GM12878 (cell line): ENCODE measurements around the gene COPZ1. TPM values are rescaled to one million over a fixed set of nuclear protein-coding genes. Genes with fewer than 3 reads are reported as not detected.

Source experiments
- ATAC-seq: fragments of 200-7000 bp; cut with Tn5 transposase; 3 replicates; pipeline ENCODE4 v1.9.1; 2020; ENCODE audit warnings: mild to moderate bottlenecking, moderate library complexity
- BruUV-seq: library from RNA; stranded (reverse); fragments of 400-500 nt; replicated peaks from 2 replicates; lab custom pipeline; 2021; lab: Mats Ljungman, UMichigan
- CTCF ChIA-PET: fragments of 300-600 bp; sonication (Branson Sonifier 250); formaldehyde crosslinking; extraction: SDS; loops from one replicate; lab custom pipeline; 2021; ENCODE audit warnings: inconsistent platforms; lab: Yijun Ruan, JAX
- POLR2A ChIA-PET: fragments of 350-600 bp; formaldehyde crosslinking; extraction: SDS; loops from one replicate; lab custom pipeline; 2021; ENCODE audit warnings: inconsistent platforms; lab: Charles Lee
- RAD21 ChIA-PET: fragments of 300-600 bp; sonication (Branson Sonifier 250); formaldehyde crosslinking; loops from one replicate; lab custom pipeline; 2023; ENCODE audit warnings: antibody characterized with exemption; ENCODE audit not compliant: unreplicated experiment; lab: Charles Lee
- SMC1A ChIA-PET: fragments of 300-600 bp; sonication (Branson Sonifier 250); formaldehyde crosslinking; loops from one replicate; lab custom pipeline; 2023; ENCODE audit not compliant: unreplicated experiment, uncharacterized antibody; lab: Charles Lee
- DNase-seq: peaks from one replicate; pipeline ENCODE4 v3.0.0-alpha.2; 2011; ENCODE audit warnings: low read depth, low spot score
- FAIRE-seq: peaks from 3 replicates; lab custom pipeline; 2011; peaks lifted over from hg19 to GRCh38; lab: Jason Lieb, UNC
- H2AFZ ChIP-seq: 2 replicates; pipeline ENCODE4 v1.6.0; 2011; ENCODE audit warnings: low read depth, low read length, control low read depth; ENCODE audit not compliant: control insufficient read depth
- H3K27ac ChIP-seq: 2 replicates; pipeline ENCODE4 v1.5.1; 2011; ENCODE audit warnings: control low read depth; ENCODE audit not compliant: control insufficient read depth, insufficient read depth
- H3K27me3 ChIP-seq, 2 experiments: replicated peaks in 1 of 2; 2 replicates each; pipeline versions ENCODE4 v1.6.0 to v1.6.1; 2011; ENCODE audit warnings: low read length in 1 of 2; ENCODE audit not compliant: control insufficient read depth in 2 of 2, insufficient read depth in 2 of 2
- H3K36me3 ChIP-seq, 2 experiments: 2 replicates each; pipeline ENCODE4 v1.5.1; 2011; ENCODE audit warnings: low read length in 1 of 2; ENCODE audit not compliant: control insufficient read depth in 2 of 2, insufficient read depth in 2 of 2
- H3K4me1 ChIP-seq: 2 replicates; pipeline ENCODE4 v1.6.1; 2011; ENCODE audit warnings: mild to moderate bottlenecking, low read length, moderate library complexity, mixed read lengths; ENCODE audit not compliant: control insufficient read depth, insufficient read depth
- H3K4me2 ChIP-seq: 2 replicates; pipeline ENCODE4 v1.6.0; 2011; ENCODE audit warnings: control low read depth; ENCODE audit not compliant: control insufficient read depth, insufficient read depth
- H3K4me3 ChIP-seq: fragments of 200-600 bp; sonication (generic); 2 replicates; pipeline ENCODE4 v1.5.1; 2016
- H3K79me2 ChIP-seq: 2 replicates; pipeline ENCODE4 v1.6.0; 2011; ENCODE audit warnings: low read length; ENCODE audit not compliant: control insufficient read depth, insufficient read depth
- H3K9ac ChIP-seq: 2 replicates; pipeline ENCODE4 v1.8.0; 2011; ENCODE audit warnings: low read length, control low read depth, mixed read lengths; ENCODE audit not compliant: control insufficient read depth, insufficient read depth
- H3K9me3 ChIP-seq: replicated peaks from 3 replicates; pipeline ENCODE4 v1.5.1; 2011; ENCODE audit warnings: mild to moderate bottlenecking, low read length; ENCODE audit not compliant: control insufficient read depth, insufficient read depth
- H4K20me1 ChIP-seq: 2 replicates; pipeline ENCODE4 v1.6.0; 2011; ENCODE audit not compliant: control insufficient read depth, insufficient read depth
- ATF7 ChIP-seq: fragments of 450-650 bp; IDR thresholded peaks from 2 replicates; pipeline ENCODE4 v1.6.1; 2016; ENCODE audit warnings: low read depth, mild to moderate bottlenecking
- CBFB ChIP-seq: IDR thresholded peaks from 2 replicates; pipeline ENCODE4 v1.6.1; 2016; ENCODE audit warnings: antibody characterized with exemption, low read depth
- CBX5 ChIP-seq: sonication (generic); IDR thresholded peaks from 2 replicates; pipeline ENCODE4 v1.6.1; 2016; ENCODE audit warnings: low read depth, moderate library complexity, mild to moderate bottlenecking, inconsistent platforms
- ETV6 ChIP-seq, 2 experiments: fragments of 450-650 bp in 1 of 2; IDR thresholded peaks in 1 of 2; conservative IDR thresholded peaks in 1 of 2; 2 replicates each; pipeline ENCODE4 v1.6.1; 2014; ENCODE audit warnings: antibody characterized with exemption in 1 of 2, borderline replicate concordance in 1 of 2, low read depth in 1 of 2, mild to moderate bottlenecking in 1 of 2, moderate library complexity in 1 of 2
- HDAC2 ChIP-seq: fragments of 200-600 bp; sonication (generic); IDR thresholded peaks from 2 replicates; pipeline ENCODE4 v1.6.1; 2017
- NR2C1 ChIP-seq: fragments of 450-650 bp; IDR thresholded peaks from 2 replicates; pipeline ENCODE4 v1.6.1; 2017; ENCODE audit warnings: antibody characterized with exemption, mild to moderate bottlenecking, moderate library complexity
- RB1 ChIP-seq: fragments of 450-650 bp; formaldehyde crosslinking; IDR thresholded peaks from 2 replicates; pipeline ENCODE4 v1.6.1; 2017; ENCODE audit warnings: mild to moderate bottlenecking, borderline replicate concordance
- SIX5 ChIP-seq: IDR thresholded peaks from 2 replicates; pipeline ENCODE4 v1.6.1; 2011; ENCODE audit warnings: mild to moderate bottlenecking, low read depth, low read length, moderate library complexity; ENCODE audit not compliant: severe bottlenecking
- SREBF2 ChIP-seq: IDR thresholded peaks from 2 replicates; pipeline ENCODE4 v1.6.1; 2012; ENCODE audit warnings: mild to moderate bottlenecking, low read length
- ZNF274 ChIP-seq: IDR thresholded peaks from one replicate; pipeline ENCODE4 v1.8.0; 2011; ENCODE audit not compliant: insufficient read length, insufficient read depth
- in situ Hi-C: fragments of 300-500 bp; cut with MboI; formaldehyde crosslinking; loops from 9 replicates; pipeline ENCODE4 v1.14.3; 2018; ENCODE audit warnings: mixed read lengths
- intact Hi-C: fragments of 100-400 bp; cut with micrococcal nuclease; formaldehyde crosslinking; loops from one replicate; pipeline ENCODE4 v1.14.2; 2022; ENCODE audit not compliant: unreplicated experiment
- polyA plus RNA-seq, 11 experiments: library from polyadenylated mRNA; depleted of rRNA in 4 of 11; unstranded in 6 of 11; stranded (reverse) in 5 of 11; fragments of >200 nt; fragmentation: Nextera tagmentation in 4 of 11; fragmentation: Illumina TruSeq in 1 of 11; extraction: Ambion mirVana in 4 of 11; extraction: Trizol in 1 of 11; gene quantifications; 1 replicate in 1 of 11; 2 replicates in 10 of 11; pipeline versions ENCODE4 v1.2.1 to v1.2.3, GENCODE V29; 2011 to 2016; ENCODE audit warnings: inconsistent platforms in 2 of 11, missing spikeins in 2 of 11, low read depth in 1 of 11
- total RNA-seq, 4 experiments: library from RNA; depleted of rRNA in 3 of 4; stranded (reverse); fragments of >200 nt in 3 of 4; fragmentation: Illumina TruSeq in 1 of 4; extraction: Trizol in 1 of 4; gene quantifications; 2 replicates each; pipeline versions ENCODE4 v1.2.1 to v1.2.3, GENCODE V29; 2013 to 2021
- TF ChIP-seq, protein P1 (sequence below): fragments of 450-650 bp; IDR thresholded peaks from 2 replicates; pipeline ENCODE4 v1.6.1; 2014; ENCODE audit warnings: mild to moderate bottlenecking
- TF ChIP-seq, protein P2 (sequence below): fragments of 450-650 bp; IDR thresholded peaks from 2 replicates; pipeline ENCODE4 v1.6.1; 2016; ENCODE audit warnings: mild to moderate bottlenecking, moderate library complexity, borderline replicate concordance

The COPZ1 gene
- total and polyA plus RNA-seq, 10 of the 15 experiments (the other 5 are each of a cell fraction or from before 2014, with no cell fraction given) = 112 to 378 (median 184) TPM

DNA sequence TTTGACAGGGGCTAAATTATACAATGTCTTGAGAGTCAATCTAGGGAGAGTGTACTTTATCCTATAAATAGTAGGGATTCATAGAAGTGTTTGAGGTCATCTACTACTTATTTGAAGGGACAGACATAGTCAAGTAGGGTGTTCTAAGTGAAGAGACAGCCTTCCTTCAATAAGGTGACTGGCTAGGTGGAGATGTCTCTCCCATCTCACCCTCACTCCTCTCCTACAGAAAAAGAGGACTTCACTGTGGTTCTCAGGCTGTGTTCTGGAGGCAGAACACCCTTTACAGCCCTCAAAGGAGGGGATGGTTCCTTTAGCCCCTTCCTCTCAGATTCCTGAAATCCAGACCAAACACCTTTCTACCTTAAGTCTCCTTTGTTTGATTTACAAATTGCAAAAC lies 21.3 kb upstream of the COPZ1 start:
- 0 out of 2 replicates have a peak, but pooled peaks cover 3% of the 10 kb centered on the region for H3K4me1 ChIP-seq
- CTCF ChIA-PET = no interaction called here
- RAD21 ChIA-PET = no interaction called here
- H3K9ac ChIP-seq = no peak overlapping the region
- no peaks in the 10 kb centered on the region for H3K36me3 ChIP-seq
- no peak overlapping the region for H2AFZ ChIP-seq
- no peak overlapping the region for H3K27ac ChIP-seq
- no peaks in the 10 kb centered on the region for H4K20me1 ChIP-seq
- H3K79me2 ChIP-seq = no peaks in the 10 kb centered on the region
- peaks cover 14 to 29% of the 10 kb centered on the region in 2 experiments for H3K27me3 ChIP-seq
- ATAC-seq (no peak), DNase-seq (no peak), FAIRE-seq (no peak)
- in situ Hi-C loops = no loop called here
- no peaks in the 10 kb centered on the region for H3K9me3 ChIP-seq
- no TSS peak for BruUV-seq
- intact Hi-C loops = no loop called here
- SMC1A ChIA-PET = no interaction called here
- TF ChIP-seq ATF7 (no peak), SIX5 (no peak), ZNF274 (no peak), NR2C1 (no peak), RB1 (no peak), ETV6 (conservative IDR thresholded peaks at IDR 0.05 in 1 of 2, IDR thresholded peaks at IDR 0.05 in 1 of 2; ENCODE audit: borderline replicate concordance in 1 of 2, low read depth in 1 of 2) (no peak), HDAC2 (no peak), CBFB (no peak), SREBF2 (no peak), CBX5 (no peak)
- TF ChIP-seq, protein P1, sequence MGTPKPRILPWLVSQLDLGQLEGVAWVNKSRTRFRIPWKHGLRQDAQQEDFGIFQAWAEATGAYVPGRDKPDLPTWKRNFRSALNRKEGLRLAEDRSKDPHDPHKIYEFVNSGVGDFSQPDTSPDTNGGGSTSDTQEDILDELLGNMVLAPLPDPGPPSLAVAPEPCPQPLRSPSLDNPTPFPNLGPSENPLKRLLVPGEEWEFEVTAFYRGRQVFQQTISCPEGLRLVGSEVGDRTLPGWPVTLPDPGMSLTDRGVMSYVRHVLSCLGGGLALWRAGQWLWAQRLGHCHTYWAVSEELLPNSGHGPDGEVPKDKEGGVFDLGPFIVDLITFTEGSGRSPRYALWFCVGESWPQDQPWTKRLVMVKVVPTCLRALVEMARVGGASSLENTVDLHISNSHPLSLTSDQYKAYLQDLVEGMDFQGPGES = no peak
- TF ChIP-seq, protein P2, sequence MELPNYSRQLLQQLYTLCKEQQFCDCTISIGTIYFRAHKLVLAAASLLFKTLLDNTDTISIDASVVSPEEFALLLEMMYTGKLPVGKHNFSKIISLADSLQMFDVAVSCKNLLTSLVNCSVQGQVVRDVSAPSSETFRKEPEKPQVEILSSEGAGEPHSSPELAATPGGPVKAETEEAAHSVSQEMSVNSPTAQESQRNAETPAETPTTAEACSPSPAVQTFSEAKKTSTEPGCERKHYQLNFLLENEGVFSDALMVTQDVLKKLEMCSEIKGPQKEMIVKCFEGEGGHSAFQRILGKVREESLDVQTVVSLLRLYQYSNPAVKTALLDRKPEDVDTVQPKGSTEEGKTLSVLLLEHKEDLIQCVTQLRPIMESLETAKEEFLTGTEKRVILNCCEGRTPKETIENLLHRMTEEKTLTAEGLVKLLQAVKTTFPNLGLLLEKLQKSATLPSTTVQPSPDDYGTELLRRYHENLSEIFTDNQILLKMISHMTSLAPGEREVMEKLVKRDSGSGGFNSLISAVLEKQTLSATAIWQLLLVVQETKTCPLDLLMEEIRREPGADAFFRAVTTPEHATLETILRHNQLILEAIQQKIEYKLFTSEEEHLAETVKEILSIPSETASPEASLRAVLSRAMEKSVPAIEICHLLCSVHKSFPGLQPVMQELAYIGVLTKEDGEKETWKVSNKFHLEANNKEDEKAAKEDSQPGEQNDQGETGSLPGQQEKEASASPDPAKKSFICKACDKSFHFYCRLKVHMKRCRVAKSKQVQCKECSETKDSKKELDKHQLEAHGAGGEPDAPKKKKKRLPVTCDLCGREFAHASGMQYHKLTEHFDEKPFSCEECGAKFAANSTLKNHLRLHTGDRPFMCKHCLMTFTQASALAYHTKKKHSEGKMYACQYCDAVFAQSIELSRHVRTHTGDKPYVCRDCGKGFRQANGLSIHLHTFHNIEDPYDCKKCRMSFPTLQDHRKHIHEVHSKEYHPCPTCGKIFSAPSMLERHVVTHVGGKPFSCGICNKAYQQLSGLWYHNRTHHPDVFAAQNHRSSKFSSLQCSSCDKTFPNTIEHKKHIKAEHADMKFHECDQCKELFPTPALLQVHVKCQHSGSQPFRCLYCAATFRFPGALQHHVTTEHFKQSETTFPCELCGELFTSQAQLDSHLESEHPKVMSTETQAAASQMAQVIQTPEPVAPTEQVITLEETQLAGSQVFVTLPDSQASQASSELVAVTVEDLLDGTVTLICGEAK = no peak
- H3K4me3 ChIP-seq = no peak overlapping the region
- POLR2A ChIA-PET = no interaction called here
- no peak overlapping the region for H3K4me2 ChIP-seq
